ENCODE results near the gene DPY30.
A peak's percentile ranks its signal among the peaks of the same experiment; 100 is the strongest.

DPY30 gene

DNA sequence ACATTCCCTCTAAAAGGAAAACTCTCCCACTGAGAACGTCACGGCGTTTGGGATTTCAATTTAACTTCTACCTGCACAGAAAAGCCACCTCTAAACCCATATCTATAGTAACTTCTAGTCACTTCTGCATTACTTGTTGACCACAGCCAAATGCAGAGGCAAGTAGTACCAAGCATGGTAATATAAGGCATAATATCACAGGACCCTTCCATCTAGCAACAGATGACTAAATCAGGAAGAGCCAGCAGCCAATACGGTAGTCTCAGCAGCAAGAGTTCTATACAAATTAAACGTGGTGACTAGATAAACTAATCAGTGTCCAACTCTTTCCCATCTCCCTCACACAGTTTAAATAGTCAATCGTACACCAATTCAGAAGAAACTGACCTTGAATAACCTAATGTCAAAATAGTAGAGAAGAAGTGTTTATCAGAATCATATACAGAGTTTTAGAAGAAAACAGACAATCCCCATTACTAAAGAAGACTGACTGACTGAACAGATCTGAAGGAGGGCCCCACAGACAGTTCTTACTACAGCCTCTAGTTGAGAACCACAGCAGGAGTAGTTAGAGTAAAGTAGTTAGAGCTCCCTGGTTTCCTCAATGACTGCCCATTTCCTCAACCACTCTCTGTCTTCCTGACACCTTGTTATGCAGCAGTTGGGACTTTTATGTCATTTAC lies 58.8 kb downstream of the DPY30 start:
- DNase-seq (ENCODE audit: extremely low spot score, insufficient read length, low read depth) (peak; percentile 30), FAIRE-seq (peak; percentile 84)

GRCh38 chr2:31979956-31980355 lies 59.6 kb downstream of the DPY30 start:
- FAIRE-seq (no peak), DNase-seq (ENCODE audit: extremely low spot score, insufficient read length, low read depth) (no peak)

GRCh38 chr2:31979018-31979417 lies 60.6 kb downstream of the DPY30 start:
- DNase-seq (ENCODE audit: extremely low spot score, insufficient read length, low read depth) (no peak), FAIRE-seq (no peak)

DNA sequence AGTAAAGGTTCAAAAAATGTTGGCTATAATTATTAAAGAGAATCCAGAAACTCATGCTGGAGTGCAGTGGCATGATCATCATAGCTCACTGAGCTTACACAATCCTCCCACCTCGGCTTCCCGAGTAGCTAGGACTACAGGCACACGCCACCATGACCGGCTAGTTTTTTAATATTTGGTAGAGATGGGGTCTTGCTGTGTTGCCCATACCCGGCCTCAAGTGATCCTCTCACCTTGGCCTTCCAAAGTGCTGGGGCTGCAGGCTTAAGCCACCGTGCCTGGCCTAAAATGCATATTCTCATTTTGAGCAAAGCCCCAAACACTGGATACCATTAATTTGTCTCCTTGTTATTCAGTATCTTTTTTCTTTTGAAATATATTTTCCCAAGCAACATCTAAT lies 61.2 kb downstream of the DPY30 start:
- FAIRE-seq (no peak), DNase-seq (ENCODE audit: extremely low spot score, insufficient read length, low read depth) (no peak)
